ENCODE results near the gene RCOR3.
"Not testable (repeated sequence)": the region's sequence is repeated elsewhere in the genome, so short reads cannot be mapped to it uniquely, and the experiment has no call there.

The RCOR3 gene

GRCh38 chr1:211343607-211344006 lies 84.4 kb downstream of the RCOR3 start:
- DNase-seq: no peak

GRCh38 chr1:211344152-211344618 lies 85.0 kb downstream of the RCOR3 start:
- no peak for DNase-seq

- DNase-seq: no peak
These were observed 86.6 kb downstream of the RCOR3 start for GRCh38 chr1:211345719-211346118.

- no peak for DNase-seq
These were observed 88.1 kb downstream of the RCOR3 start for GRCh38 chr1:211347077-211347844.

- DNase-seq: no peak
These were observed 89.4 kb downstream of the RCOR3 start for GRCh38 chr1:211348547-211348946.

GRCh38 chr1:211349741-211350140 lies 90.6 kb downstream of the RCOR3 start:
- no peak for DNase-seq

- not testable (repeated sequence) for DNase-seq
These were observed 92.9 kb downstream of the RCOR3 start for GRCh38 chr1:211352055-211352454.

- DNase-seq: no peak
These were observed 93.3 kb downstream of the RCOR3 start for GRCh38 chr1:211352465-211352864.

- DNase-seq: no peak
These were observed 93.9 kb downstream of the RCOR3 start for GRCh38 chr1:211352985-211353515.

GRCh38 chr1:211353562-211354212 lies 94.5 kb downstream of the RCOR3 start:
- DNase-seq: no peak

- no peak for DNase-seq
These were observed 96.7 kb downstream of the RCOR3 start for GRCh38 chr1:211355873-211356272.

GRCh38 chr1:211356723-211357407 lies 97.7 kb downstream of the RCOR3 start:
- no peak for DNase-seq

GRCh38 chr1:211358685-211359084 lies 99.5 kb downstream of the RCOR3 start:
- DNase-seq: no peak

GRCh38 chr1:211359876-211360275 lies 100.7 kb downstream of the RCOR3 start:
- no peak for DNase-seq

GRCh38 chr1:211361202-211361601 lies 102.0 kb downstream of the RCOR3 start:
- no peak for DNase-seq

Data from cortex of kidney (tissue), 1 donor.